ENCODE results near the gene AGAP3. TPM values are rescaled to one million over a fixed set of nuclear protein-coding genes. Genes with fewer than 3 reads are reported as not detected.
A peak's percentile ranks its signal among the peaks of the same experiment; 100 is the strongest.

AGAP3 gene
- total RNA-seq, 1 experiment from 2014 or later: 70.2 TPM

GRCh38 chr7:151181011-151181431 is 94.7 kb downstream of the AGAP3 start:
- Histone ChIP-seq H3K27me3 (replicated peaks; ENCODE audit: control insufficient read depth, insufficient read depth, low read length) (no peaks in the 10 kb centered on the region), H3K4me1 (no peaks in the 10 kb centered on the region), H3K36me3 (ENCODE audit: control insufficient read depth, insufficient read depth, low read length) (no peaks in the 10 kb centered on the region), H3K4me3 (ENCODE audit: low read depth, low read length) (no peak overlapping the region), H3K9me3 (no peaks in the 10 kb centered on the region)
- Mint-ChIP-seq H3K36me3 (ENCODE audit: insufficient read depth, unreplicated experiment) (no peaks in the 10 kb centered on the region), H3K4me3 (ENCODE audit: unreplicated experiment) (no peak overlapping the region), H3K4me1 (ENCODE audit: low read depth, unreplicated experiment) (no peaks in the 10 kb centered on the region), H3K27ac (ENCODE audit: unreplicated experiment) (no peak overlapping the region), H3K27me3 (ENCODE audit: insufficient read depth, unreplicated experiment) (peaks cover 8% of the 10 kb centered on the region), H3K9me3 (ENCODE audit: unreplicated experiment) (no peaks in the 10 kb centered on the region)
- no peak for TF ChIP-seq CTCF (IDR thresholded peaks at IDR 0.05; ENCODE audit: insufficient read depth in 1 of 2, low read depth in 1 of 2, low read length in 1 of 2, severe bottlenecking in 1 of 2, unreplicated experiment in 1 of 2)
- BruUV-seq (replicated peaks): no TSS peak
- DNase-seq: peak in 1 of 2 experiments; percentile 17
- CTCF ChIA-PET: no interaction called here
- intact Hi-C loops (cut with micrococcal nuclease; ENCODE audit: unreplicated experiment): no loop called here
- POLR2A ChIA-PET: no interaction called here

- intact Hi-C loops (cut with micrococcal nuclease; ENCODE audit: unreplicated experiment): no loop called here
- H3K4me3 ChIP-seq (ENCODE audit: low read depth, low read length): no peak overlapping the region
- no peaks in the 10 kb centered on the region for H3K9me3 Mint-ChIP-seq (ENCODE audit: unreplicated experiment)
- no peak overlapping the region for H3K4me3 Mint-ChIP-seq (ENCODE audit: unreplicated experiment)
- H3K27me3 ChIP-seq (replicated peaks; ENCODE audit: control insufficient read depth, insufficient read depth, low read length): no peaks in the 10 kb centered on the region
- H3K4me1 Mint-ChIP-seq (ENCODE audit: low read depth, unreplicated experiment): no peaks in the 10 kb centered on the region
- ChIA-PET CTCF (no interaction called here), POLR2A (no interaction called here)
- DNase-seq: no peak
- no peak overlapping the region for H3K27ac Mint-ChIP-seq (ENCODE audit: unreplicated experiment)
- H3K4me1 ChIP-seq: no peaks in the 10 kb centered on the region
- H3K36me3 ChIP-seq (ENCODE audit: control insufficient read depth, insufficient read depth, low read length): no peaks in the 10 kb centered on the region
- H3K9me3 ChIP-seq: no peaks in the 10 kb centered on the region
- peaks cover 10% of the 10 kb centered on the region for H3K27me3 Mint-ChIP-seq (ENCODE audit: insufficient read depth, unreplicated experiment)
- no TSS peak for BruUV-seq (replicated peaks)
- H3K36me3 Mint-ChIP-seq (ENCODE audit: insufficient read depth, unreplicated experiment): no peaks in the 10 kb centered on the region
- TF ChIP-seq CTCF (IDR thresholded peaks at IDR 0.05; ENCODE audit: insufficient read depth in 1 of 2, low read depth in 1 of 2, low read length in 1 of 2, severe bottlenecking in 1 of 2, unreplicated experiment in 1 of 2): no peak
Observed at GRCh38 chr7:151185762-151186639, 99.7 kb downstream of the AGAP3 start.

GRCh38 chr7:151186640-151187408 is 100.5 kb downstream of the AGAP3 start, which contains the start of gene ASB10:
ASB10 (minus strand) TSS chr7:151187250; CDS start chr7:151187130, 120 bp downstream.
- no peak within 1 kb of the TSS for H3K27ac Mint-ChIP-seq (ENCODE audit: unreplicated experiment)
- H3K4me1 ChIP-seq: no peaks in the 10 kb centered on the region
- H3K36me3 Mint-ChIP-seq (ENCODE audit: insufficient read depth, unreplicated experiment): no peaks in the 10 kb centered on the region
- H3K9me3 Mint-ChIP-seq (ENCODE audit: unreplicated experiment): no peaks in the 10 kb centered on the region
- no peak for DNase-seq
- H3K27me3 Mint-ChIP-seq (ENCODE audit: insufficient read depth, unreplicated experiment): peaks cover 12% of the 10 kb centered on the region
- TF ChIP-seq CTCF (IDR thresholded peaks at IDR 0.05; ENCODE audit: insufficient read depth in 1 of 2, low read depth in 1 of 2, low read length in 1 of 2, severe bottlenecking in 1 of 2, unreplicated experiment in 1 of 2): no peak
- ChIA-PET POLR2A (no interaction called here), CTCF (no interaction called here)
- H3K4me3 Mint-ChIP-seq (ENCODE audit: unreplicated experiment): no peak within 1 kb of the TSS
- no peaks in the 10 kb centered on the region for H3K4me1 Mint-ChIP-seq (ENCODE audit: low read depth, unreplicated experiment)
- no peaks in the 10 kb centered on the region; the same call in 1 of the 2 replicates for H3K27me3 ChIP-seq (replicated peaks; ENCODE audit: control insufficient read depth, insufficient read depth, low read length)
- intact Hi-C loops (cut with micrococcal nuclease; ENCODE audit: unreplicated experiment): no loop called here
- no peaks in the 10 kb centered on the region for H3K9me3 ChIP-seq
- H3K36me3 ChIP-seq (ENCODE audit: control insufficient read depth, insufficient read depth, low read length): no peaks in the 10 kb centered on the region
- H3K4me3 ChIP-seq (ENCODE audit: low read depth, low read length): no peak within 1 kb of the TSS
- no TSS peak for BruUV-seq (replicated peaks)

All from Caco-2 (cell line).